ENCODE results near the gene SLC15A2.
A peak's percentile ranks its signal among the peaks of the same experiment; 100 is the strongest.

The SLC15A2 gene

GRCh38 chr3:121985846-121986245, 91.6 kb downstream of the SLC15A2 start:
- H3K36me3 Mint-ChIP-seq (ENCODE audit: low read depth) = peaks cover 23% of the 10 kb centered on the region
- no peak overlapping the region for H3K27ac Mint-ChIP-seq
- peaks cover 29% of the 10 kb centered on the region for H3K9me3 Mint-ChIP-seq
- H3K27me3 Mint-ChIP-seq (ENCODE audit: low read depth) = peaks cover 4% of the 10 kb centered on the region
- H3K4me3 Mint-ChIP-seq = no peak overlapping the region
- peaks cover 17% of the 10 kb centered on the region for H3K4me1 Mint-ChIP-seq (ENCODE audit: low read depth)

- Mint-ChIP-seq H3K36me3 (ENCODE audit: low read depth) (peaks cover 13% of the 10 kb centered on the region), H3K4me3 (no peak overlapping the region), H3K27me3 (ENCODE audit: low read depth) (peaks cover 4% of the 10 kb centered on the region), H3K27ac (peak overlapping the region; percentile 5), H3K9me3 (peaks cover 23% of the 10 kb centered on the region), H3K4me1 (ENCODE audit: low read depth) (peaks cover 10% of the 10 kb centered on the region)
Observed at GRCh38 chr3:121988146-121988545, 93.9 kb downstream of the SLC15A2 start.

DNA sequence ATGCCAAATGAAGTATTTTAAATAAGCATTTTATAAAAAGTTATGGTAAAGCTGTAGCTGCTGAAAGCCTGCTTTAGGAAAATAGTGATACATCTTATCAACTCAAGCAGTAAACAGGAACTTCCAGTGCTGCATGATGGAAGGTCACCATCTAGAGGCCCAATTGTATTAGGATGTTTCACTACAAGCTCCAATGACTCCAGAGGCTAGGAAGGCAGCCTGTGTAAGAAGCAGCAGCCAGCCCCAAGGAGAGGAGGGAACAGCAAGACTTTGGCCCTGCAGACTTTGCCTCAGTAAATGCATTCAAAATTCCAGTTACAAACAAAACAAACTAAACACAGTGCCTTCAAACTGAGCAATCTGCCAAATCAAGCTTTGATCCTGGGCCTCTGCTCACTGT, 95.7 kb downstream of the SLC15A2 start:
- Mint-ChIP-seq H3K4me1 (ENCODE audit: low read depth) (peaks cover 12% of the 10 kb centered on the region), H3K9me3 (peaks cover 5% of the 10 kb centered on the region), H3K27ac (no peak overlapping the region), H3K4me3 (no peak overlapping the region), H3K36me3 (ENCODE audit: low read depth) (peaks cover 3% of the 10 kb centered on the region), H3K27me3 (ENCODE audit: low read depth) (peaks cover 4% of the 10 kb centered on the region)

DNA sequence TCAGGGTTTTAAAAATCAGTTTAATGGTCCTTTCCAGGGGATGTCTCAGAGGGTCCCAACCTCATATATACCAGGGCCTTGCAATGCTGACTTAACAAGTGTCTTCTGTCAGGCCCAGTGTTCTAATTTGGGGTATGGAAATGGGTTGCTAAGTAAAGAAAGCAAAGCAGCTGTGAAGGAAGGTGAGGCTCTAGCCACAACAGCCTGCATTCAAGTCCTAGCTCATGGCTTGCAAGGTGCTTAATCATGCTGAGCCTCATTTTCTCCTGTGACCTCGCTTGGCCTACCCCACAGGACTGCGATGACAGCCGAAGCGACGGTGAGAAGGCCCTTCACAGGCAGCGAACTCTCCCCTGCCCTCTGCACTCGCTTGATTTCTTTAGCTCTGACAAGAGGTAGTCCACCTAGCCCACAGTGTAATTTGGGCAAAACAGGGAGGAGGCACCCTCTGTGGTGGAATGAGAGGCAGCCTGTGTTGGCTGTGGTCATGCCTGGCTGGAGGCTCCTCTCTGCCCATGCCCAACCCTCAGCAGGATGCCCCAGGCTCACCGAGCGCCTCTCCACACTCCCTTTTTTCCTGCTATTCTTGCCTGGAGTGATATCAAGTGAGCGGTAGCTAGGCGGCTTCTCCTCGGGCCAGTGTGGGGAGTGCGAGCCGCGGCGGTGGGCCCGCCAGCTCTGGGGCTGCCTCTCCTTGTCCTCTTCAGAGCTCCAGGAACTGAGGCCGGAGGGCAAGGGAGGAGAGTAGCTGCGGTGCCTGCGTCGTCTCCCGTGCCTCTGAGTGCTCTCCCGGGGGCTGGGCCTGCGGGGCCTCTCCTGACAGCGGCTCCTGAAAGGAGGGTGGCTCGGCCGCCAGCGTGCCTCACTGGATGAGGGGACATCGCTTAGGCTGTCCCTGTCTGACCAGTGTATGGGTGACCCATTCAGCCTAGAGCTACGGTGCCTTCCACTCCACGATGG, 98.7 kb downstream of the SLC15A2 start:
- no peak overlapping the region for H3K4me3 Mint-ChIP-seq
- H3K9me3 Mint-ChIP-seq = no peaks in the 10 kb centered on the region
- no peak overlapping the region for H3K27ac Mint-ChIP-seq
- H3K4me1 Mint-ChIP-seq (ENCODE audit: low read depth) = peaks cover 33% of the 10 kb centered on the region
- no peaks in the 10 kb centered on the region for H3K36me3 Mint-ChIP-seq (ENCODE audit: low read depth)
- H3K27me3 Mint-ChIP-seq (ENCODE audit: low read depth) = no peaks in the 10 kb centered on the region
